ENCODE results near the gene FRK.

Gene FRK

GRCh38 chr6:116008470-116009243 is 52.0 kb downstream of the FRK start:
- no peaks in the 10 kb centered on the region for H3K36me3 ChIP-seq (ENCODE audit: insufficient read depth, low read length)
- H3K27me3 ChIP-seq (ENCODE audit: insufficient read depth, low read length), result no peaks in the 10 kb centered on the region
- peaks cover 5% of the 10 kb centered on the region for H3K4me1 ChIP-seq (ENCODE audit: insufficient read depth, low read length)
- no peaks in the 10 kb centered on the region for H3K9me3 ChIP-seq (ENCODE audit: low read length)
- no peak overlapping the region for H3K4me3 ChIP-seq (ENCODE audit: low read length)
- no peak overlapping the region for H2AFZ ChIP-seq (ENCODE audit: low read depth, low read length)

GRCh38 chr6:116004841-116005815 is 55.6 kb downstream of the FRK start:
- Histone ChIP-seq H2AFZ (ENCODE audit: low read depth, low read length) (no peak overlapping the region), H3K4me3 (ENCODE audit: low read length) (no peak overlapping the region), H3K4me1 (ENCODE audit: insufficient read depth, low read length) (no peaks in the 10 kb centered on the region), H3K27me3 (ENCODE audit: insufficient read depth, low read length) (no peaks in the 10 kb centered on the region), H3K9me3 (ENCODE audit: low read length) (no peaks in the 10 kb centered on the region), H3K36me3 (ENCODE audit: insufficient read depth, low read length) (no peaks in the 10 kb centered on the region)

- no peak overlapping the region for H3K4me3 ChIP-seq (ENCODE audit: low read length)
- no peaks in the 10 kb centered on the region for H3K27me3 ChIP-seq (ENCODE audit: insufficient read depth, low read length)
- no peak overlapping the region for H2AFZ ChIP-seq (ENCODE audit: low read depth, low read length)
- H3K9me3 ChIP-seq (ENCODE audit: low read length), result no peaks in the 10 kb centered on the region
- H3K4me1 ChIP-seq (ENCODE audit: insufficient read depth, low read length), result no peaks in the 10 kb centered on the region
- no peaks in the 10 kb centered on the region for H3K36me3 ChIP-seq (ENCODE audit: insufficient read depth, low read length)
Observed at GRCh38 chr6:116003668-116004067, 57.0 kb downstream of the FRK start.

GRCh38 chr6:116002756-116003155 is 57.9 kb downstream of the FRK start:
- Histone ChIP-seq H3K4me1 (ENCODE audit: insufficient read depth, low read length) (no peaks in the 10 kb centered on the region), H3K27me3 (ENCODE audit: insufficient read depth, low read length) (no peaks in the 10 kb centered on the region), H3K36me3 (ENCODE audit: insufficient read depth, low read length) (no peaks in the 10 kb centered on the region), H2AFZ (ENCODE audit: low read depth, low read length) (no peak overlapping the region), H3K9me3 (ENCODE audit: low read length) (no peaks in the 10 kb centered on the region), H3K4me3 (ENCODE audit: low read length) (no peak overlapping the region)

- Histone ChIP-seq H3K36me3 (ENCODE audit: insufficient read depth, low read length) (no peaks in the 10 kb centered on the region), H3K4me1 (ENCODE audit: insufficient read depth, low read length) (no peaks in the 10 kb centered on the region), H2AFZ (ENCODE audit: low read depth, low read length) (no peak overlapping the region), H3K9me3 (ENCODE audit: low read length) (no peaks in the 10 kb centered on the region), H3K27me3 (ENCODE audit: insufficient read depth, low read length) (no peaks in the 10 kb centered on the region), H3K4me3 (ENCODE audit: low read length) (no peak overlapping the region)
Observed at GRCh38 chr6:115999235-115999634, 61.5 kb downstream of the FRK start.

GRCh38 chr6:115997990-115998585 is 62.6 kb downstream of the FRK start:
- Histone ChIP-seq H3K9me3 (ENCODE audit: low read length) (no peaks in the 10 kb centered on the region), H3K4me3 (ENCODE audit: low read length) (no peak overlapping the region), H2AFZ (ENCODE audit: low read depth, low read length) (no peak overlapping the region), H3K36me3 (ENCODE audit: insufficient read depth, low read length) (no peaks in the 10 kb centered on the region), H3K27me3 (ENCODE audit: insufficient read depth, low read length) (no peaks in the 10 kb centered on the region), H3K4me1 (ENCODE audit: insufficient read depth, low read length) (no peaks in the 10 kb centered on the region)

- Histone ChIP-seq H3K4me1 (ENCODE audit: insufficient read depth, low read length) (no peaks in the 10 kb centered on the region), H3K36me3 (ENCODE audit: insufficient read depth, low read length) (no peaks in the 10 kb centered on the region), H2AFZ (ENCODE audit: low read depth, low read length) (no peak overlapping the region), H3K9me3 (ENCODE audit: low read length) (no peaks in the 10 kb centered on the region), H3K4me3 (ENCODE audit: low read length) (no peak overlapping the region), H3K27me3 (ENCODE audit: insufficient read depth, low read length) (no peaks in the 10 kb centered on the region)
Observed at GRCh38 chr6:115986026-115986425, 74.7 kb downstream of the FRK start.

- Histone ChIP-seq H3K4me1 (ENCODE audit: insufficient read depth, low read length) (no peaks in the 10 kb centered on the region), H3K4me3 (ENCODE audit: low read length) (no peak overlapping the region), H2AFZ (ENCODE audit: low read depth, low read length) (no peak overlapping the region), H3K9me3 (ENCODE audit: low read length) (no peaks in the 10 kb centered on the region), H3K27me3 (ENCODE audit: insufficient read depth, low read length) (no peaks in the 10 kb centered on the region), H3K36me3 (ENCODE audit: insufficient read depth, low read length) (no peaks in the 10 kb centered on the region)
Observed at GRCh38 chr6:115984809-115985208, 75.9 kb downstream of the FRK start.

- no peaks in the 10 kb centered on the region for H3K27me3 ChIP-seq (ENCODE audit: insufficient read depth, low read length)
- H3K9me3 ChIP-seq (ENCODE audit: low read length), result no peaks in the 10 kb centered on the region
- no peaks in the 10 kb centered on the region for H3K36me3 ChIP-seq (ENCODE audit: insufficient read depth, low read length)
- no peak overlapping the region for H2AFZ ChIP-seq (ENCODE audit: low read depth, low read length)
- H3K4me3 ChIP-seq (ENCODE audit: low read length), result no peak overlapping the region
- H3K4me1 ChIP-seq (ENCODE audit: insufficient read depth, low read length), result no peaks in the 10 kb centered on the region
Observed at GRCh38 chr6:115983998-115984397, 76.7 kb downstream of the FRK start.

GRCh38 chr6:115982453-115982852 is 78.2 kb downstream of the FRK start:
- Histone ChIP-seq H3K9me3 (ENCODE audit: low read length) (no peaks in the 10 kb centered on the region), H3K27me3 (ENCODE audit: insufficient read depth, low read length) (no peaks in the 10 kb centered on the region)

GRCh38 chr6:115977220-115977619 is 83.5 kb downstream of the FRK start:
- Histone ChIP-seq H3K36me3 (ENCODE audit: insufficient read depth, low read length) (no peaks in the 10 kb centered on the region), H3K4me3 (ENCODE audit: low read length) (no peak overlapping the region), H2AFZ (ENCODE audit: low read depth, low read length) (no peak overlapping the region), H3K9me3 (ENCODE audit: low read length) (no peaks in the 10 kb centered on the region), H3K4me1 (ENCODE audit: insufficient read depth, low read length) (no peaks in the 10 kb centered on the region), H3K27me3 (ENCODE audit: insufficient read depth, low read length) (no peaks in the 10 kb centered on the region)

More at GRCh38 chr6:115982453-115982852, 78.2 kb downstream of the FRK start:
- Histone ChIP-seq H3K36me3 (ENCODE audit: insufficient read depth, low read length) (no peaks in the 10 kb centered on the region), H3K4me3 (ENCODE audit: low read length) (no peak overlapping the region), H2AFZ (ENCODE audit: low read depth, low read length) (no peak overlapping the region), H3K4me1 (ENCODE audit: insufficient read depth, low read length) (no peaks in the 10 kb centered on the region)

GRCh38 chr6:115976321-115976870 is 84.3 kb downstream of the FRK start:
- Histone ChIP-seq H3K9me3 (ENCODE audit: low read length) (no peaks in the 10 kb centered on the region), H3K27me3 (ENCODE audit: insufficient read depth, low read length) (no peaks in the 10 kb centered on the region), H3K4me1 (ENCODE audit: insufficient read depth, low read length) (no peaks in the 10 kb centered on the region), H2AFZ (ENCODE audit: low read depth, low read length) (no peak overlapping the region), H3K4me3 (ENCODE audit: low read length) (no peak overlapping the region), H3K36me3 (ENCODE audit: insufficient read depth, low read length) (no peaks in the 10 kb centered on the region)

- H3K27me3 ChIP-seq (ENCODE audit: insufficient read depth, low read length), result no peaks in the 10 kb centered on the region
- H3K4me3 ChIP-seq (ENCODE audit: low read length), result no peak overlapping the region
- H3K4me1 ChIP-seq (ENCODE audit: insufficient read depth, low read length), result no peaks in the 10 kb centered on the region
Observed at GRCh38 chr6:115972679-115973078, 88.0 kb downstream of the FRK start.

More at GRCh38 chr6:115972679-115973078, 88.0 kb downstream of the FRK start:
- no peaks in the 10 kb centered on the region for H3K36me3 ChIP-seq (ENCODE audit: insufficient read depth, low read length)
- H2AFZ ChIP-seq (ENCODE audit: low read depth, low read length), result no peak overlapping the region
- no peaks in the 10 kb centered on the region for H3K9me3 ChIP-seq (ENCODE audit: low read length)
